HK-2 (cell line): Measurements from ENCODE around the gene SND1.

Source experiments
- DNase-seq: peaks from one replicate; pipeline ENCODE4 v3.0.0-alpha.2; 2018; ENCODE audit not compliant: unreplicated experiment

The SND1 gene

GRCh38 chr7:127905491-127906330, 253.7 kb downstream of the SND1 start:
- no peak for DNase-seq

GRCh38 chr7:127907110-127908040, 255.4 kb downstream of the SND1 start:
- no peak for DNase-seq

GRCh38 chr7:127908430-127909258, 256.6 kb downstream of the SND1 start:
- DNase-seq = no peak

GRCh38 chr7:127909424-127910152, 257.6 kb downstream of the SND1 start:
- DNase-seq = no peak

GRCh38 chr7:127910670-127911069, 258.7 kb downstream of the SND1 start:
- DNase-seq = no peak

GRCh38 chr7:127911968-127912511, 260.0 kb downstream of the SND1 start:
- DNase-seq = no peak

- DNase-seq = no peak
Observed at GRCh38 chr7:127912901-127913300, 260.9 kb downstream of the SND1 start.

- no peak for DNase-seq
Observed at GRCh38 chr7:127913686-127914085, 261.7 kb downstream of the SND1 start.

GRCh38 chr7:127914693-127915092, 262.7 kb downstream of the SND1 start:
- DNase-seq = no peak

- DNase-seq = no peak
Observed at GRCh38 chr7:127916735-127917134, 264.7 kb downstream of the SND1 start.

- no peak for DNase-seq
Observed at GRCh38 chr7:127918130-127918529, 266.1 kb downstream of the SND1 start.

- no peak for DNase-seq
Observed at GRCh38 chr7:127920787-127921438, 268.9 kb downstream of the SND1 start.

GRCh38 chr7:127922656-127923055, 270.7 kb downstream of the SND1 start:
- no peak for DNase-seq

- no peak for DNase-seq
Observed at GRCh38 chr7:127924874-127925273, 272.9 kb downstream of the SND1 start.

GRCh38 chr7:127927348-127927696, 275.3 kb downstream of the SND1 start:
- no peak for DNase-seq

GRCh38 chr7:127928222-127928621, 276.2 kb downstream of the SND1 start:
- no peak for DNase-seq

GRCh38 chr7:127928852-127929251, 276.9 kb downstream of the SND1 start:
- no peak for DNase-seq

GRCh38 chr7:127930341-127931328, 278.6 kb downstream of the SND1 start:
- no peak for DNase-seq

- no peak for DNase-seq
Observed at GRCh38 chr7:127932076-127932475, 280.1 kb downstream of the SND1 start.
